ENCODE measurements around the gene F7. TPM values are rescaled to one million over a fixed set of nuclear protein-coding genes. Genes with fewer than 3 reads are reported as not detected.

Gene F7
- total RNA-seq, 2 donors from 2014 or later, result 0.20 TPM; not detected in 1

- no peaks in the 10 kb centered on the region for H3K4me1 ChIP-seq
- no peaks in the 10 kb centered on the region for H3K36me3 ChIP-seq
- no peaks in the 10 kb centered on the region for H3K9me3 ChIP-seq
- TF ChIP-seq CTCF (IDR thresholded peaks at IDR 0.05), result no peak
- H3K27me3 ChIP-seq, result no peaks in the 10 kb centered on the region
- DNase-seq (ENCODE audit: low spot score), result no peak
- no peak overlapping the region for H3K27ac ChIP-seq
- no peak overlapping the region for H3K4me3 ChIP-seq
These were observed 37.3 kb downstream of the F7 start for GRCh38 chr13:113142876-113143275.

- DNase-seq (ENCODE audit: low spot score), result no peak
- no peak overlapping the region for H3K4me3 ChIP-seq
- no peaks in the 10 kb centered on the region for H3K4me1 ChIP-seq
- no peaks in the 10 kb centered on the region for H3K9me3 ChIP-seq
- TF ChIP-seq CTCF (IDR thresholded peaks at IDR 0.05), result no peak
- no peaks in the 10 kb centered on the region for H3K27me3 ChIP-seq
- H3K27ac ChIP-seq, result no peak overlapping the region
- H3K36me3 ChIP-seq, result no peaks in the 10 kb centered on the region
These were observed 38.1 kb downstream of the F7 start for GRCh38 chr13:113143466-113144254.

GRCh38 chr13:113144255-113144629, 38.7 kb downstream of the F7 start:
- DNase-seq (ENCODE audit: low spot score), result no peak
- Histone ChIP-seq H3K27me3 (no peaks in the 10 kb centered on the region), H3K27ac (no peak overlapping the region), H3K36me3 (no peaks in the 10 kb centered on the region), H3K4me3 (no peak overlapping the region), H3K4me1 (no peaks in the 10 kb centered on the region), H3K9me3 (no peaks in the 10 kb centered on the region)
- no peak for TF ChIP-seq CTCF (IDR thresholded peaks at IDR 0.05)

GRCh38 chr13:113145496-113145895, 39.9 kb downstream of the F7 start:
- TF ChIP-seq CTCF (IDR thresholded peaks at IDR 0.05), result no peak
- no peak overlapping the region for H3K27ac ChIP-seq
- H3K27me3 ChIP-seq, result no peaks in the 10 kb centered on the region
- no peak overlapping the region for H3K4me3 ChIP-seq
- H3K9me3 ChIP-seq, result no peaks in the 10 kb centered on the region
- peak; percentile 21 for DNase-seq (ENCODE audit: low spot score)
- no peaks in the 10 kb centered on the region for H3K4me1 ChIP-seq
- H3K36me3 ChIP-seq, result no peaks in the 10 kb centered on the region

- Histone ChIP-seq H3K27ac (no peak overlapping the region), H3K4me3 (no peak overlapping the region), H3K27me3 (no peaks in the 10 kb centered on the region), H3K9me3 (no peaks in the 10 kb centered on the region), H3K36me3 (no peaks in the 10 kb centered on the region), H3K4me1 (no peaks in the 10 kb centered on the region)
- peak; percentile 13 for DNase-seq (ENCODE audit: low spot score)
- no peak for TF ChIP-seq CTCF (IDR thresholded peaks at IDR 0.05)
These were observed 40.5 kb downstream of the F7 start for GRCh38 chr13:113145911-113146598.
